DND-41 (cell line): Measurements from ENCODE around the gene PRKRIP1.

Experiments used
- ATAC-seq: fragments of 200-7000 bp; cut with Tn5 transposase; 3 replicates; pipeline ENCODE4 v1.9.1; 2021; ENCODE audit warnings: low read depth; ENCODE audit not compliant: insufficient read depth
- DNase-seq: peaks from one replicate; pipeline ENCODE4 v3.0.0-alpha.2; 2020
- H2AFZ ChIP-seq: 2 replicates; pipeline ENCODE4 v1.6.0; 2012; ENCODE audit warnings: low read depth, low read length
- H3K27ac ChIP-seq: 2 replicates; pipeline ENCODE4 v1.5.1; 2012; ENCODE audit warnings: low read length, inconsistent platforms
- H3K27me3 ChIP-seq: fragments of 200-600 bp; sonication (generic); 2 replicates; pipeline ENCODE4 v1.6.0; 2012; ENCODE audit warnings: low read length, mild to moderate bottlenecking, inconsistent platforms; ENCODE audit not compliant: insufficient read depth, poor library complexity
- H3K36me3 ChIP-seq: 2 replicates; pipeline ENCODE4 v1.5.1; 2012; ENCODE audit warnings: low read length, inconsistent platforms; ENCODE audit not compliant: insufficient read depth
- H3K4me1 ChIP-seq: 2 replicates; pipeline ENCODE4 v1.5.1; 2012; ENCODE audit warnings: mild to moderate bottlenecking, low read length; ENCODE audit not compliant: insufficient read depth
- H3K4me2 ChIP-seq: 2 replicates; pipeline ENCODE4 v1.6.0; 2012; ENCODE audit warnings: mild to moderate bottlenecking, moderate library complexity, low read length, inconsistent platforms; ENCODE audit not compliant: insufficient read depth
- H3K4me3 ChIP-seq, 2 experiments: fragments of 200-600 bp in 1 of 2; shearing (Covaris generic) in 1 of 2; 2 replicates each; pipeline ENCODE4 v1.5.1; 2012 to 2016; ENCODE audit warnings: inconsistent platforms in 2 of 2, low read length in 2 of 2, mild to moderate bottlenecking in 2 of 2, low read depth in 1 of 2, moderate library complexity in 1 of 2
- H3K79me2 ChIP-seq: 2 replicates; pipeline ENCODE4 v1.6.0; 2012; ENCODE audit warnings: low read length, inconsistent platforms; ENCODE audit not compliant: insufficient read depth
- H3K9ac ChIP-seq: 2 replicates; pipeline ENCODE4 v1.6.0; 2012; ENCODE audit warnings: low read depth, mild to moderate bottlenecking, inconsistent platforms, low read length, moderate library complexity
- H3K9me3 ChIP-seq: 2 replicates; pipeline ENCODE4 v1.5.1; 2012; ENCODE audit warnings: low read length, moderate library complexity, mild to moderate bottlenecking, inconsistent platforms; ENCODE audit not compliant: insufficient read depth, severe bottlenecking
- H4K20me1 ChIP-seq: 2 replicates; pipeline ENCODE4 v1.6.0; 2012; ENCODE audit warnings: low read length; ENCODE audit not compliant: insufficient read depth
- EZH2 ChIP-seq: IDR thresholded peaks from 3 replicates; pipeline ENCODE4 v1.6.1; 2012; ENCODE audit warnings: borderline replicate concordance, low read depth, mild to moderate bottlenecking, moderate library complexity, low read length, inconsistent platforms; ENCODE audit not compliant: severe bottlenecking
- TF ChIP-seq, protein P1 (sequence below): IDR thresholded peaks from 2 replicates; pipeline ENCODE4 v1.5.1; 2012; ENCODE audit warnings: borderline replicate concordance, low read length, moderate library complexity, mild to moderate bottlenecking; ENCODE audit not compliant: poor library complexity, severe bottlenecking; ENCODE audit errors: extremely low read depth

PRKRIP1 gene

DNA sequence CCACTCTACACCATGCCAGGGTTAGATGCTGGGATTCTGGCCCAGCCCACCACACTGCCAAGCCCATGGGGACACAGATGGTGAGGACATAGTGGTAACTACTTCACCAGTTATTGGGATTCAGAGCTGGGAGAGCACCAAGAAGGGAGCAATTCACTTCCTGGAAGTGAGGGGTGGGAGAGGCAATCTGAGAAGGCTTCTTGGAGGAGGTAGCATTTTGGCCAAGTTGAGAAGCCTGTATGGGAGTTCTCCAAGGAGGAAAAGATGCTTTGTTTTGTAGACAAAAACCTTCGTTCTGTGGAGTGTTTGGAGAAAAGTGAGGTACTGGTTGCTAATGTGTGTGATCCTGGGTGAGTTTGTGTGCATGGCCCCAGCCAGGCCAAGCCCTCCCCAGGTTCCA lies 3.8 kb upstream of the PRKRIP1 start:
- no peak overlapping the region for H3K4me2 ChIP-seq
- peaks cover 38% of the 10 kb centered on the region for H3K36me3 ChIP-seq
- no peak for TF ChIP-seq EZH2
- TF ChIP-seq, protein P1, sequence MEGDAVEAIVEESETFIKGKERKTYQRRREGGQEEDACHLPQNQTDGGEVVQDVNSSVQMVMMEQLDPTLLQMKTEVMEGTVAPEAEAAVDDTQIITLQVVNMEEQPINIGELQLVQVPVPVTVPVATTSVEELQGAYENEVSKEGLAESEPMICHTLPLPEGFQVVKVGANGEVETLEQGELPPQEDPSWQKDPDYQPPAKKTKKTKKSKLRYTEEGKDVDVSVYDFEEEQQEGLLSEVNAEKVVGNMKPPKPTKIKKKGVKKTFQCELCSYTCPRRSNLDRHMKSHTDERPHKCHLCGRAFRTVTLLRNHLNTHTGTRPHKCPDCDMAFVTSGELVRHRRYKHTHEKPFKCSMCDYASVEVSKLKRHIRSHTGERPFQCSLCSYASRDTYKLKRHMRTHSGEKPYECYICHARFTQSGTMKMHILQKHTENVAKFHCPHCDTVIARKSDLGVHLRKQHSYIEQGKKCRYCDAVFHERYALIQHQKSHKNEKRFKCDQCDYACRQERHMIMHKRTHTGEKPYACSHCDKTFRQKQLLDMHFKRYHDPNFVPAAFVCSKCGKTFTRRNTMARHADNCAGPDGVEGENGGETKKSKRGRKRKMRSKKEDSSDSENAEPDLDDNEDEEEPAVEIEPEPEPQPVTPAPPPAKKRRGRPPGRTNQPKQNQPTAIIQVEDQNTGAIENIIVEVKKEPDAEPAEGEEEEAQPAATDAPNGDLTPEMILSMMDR, result no peak
- DNase-seq (no peak), ATAC-seq (no peak)
- no peak overlapping the region for H3K4me3 ChIP-seq
- H3K4me1 ChIP-seq, result peaks cover 16% of the 10 kb centered on the region
- peaks cover 11% of the 10 kb centered on the region for H3K79me2 ChIP-seq
- no peaks in the 10 kb centered on the region for H3K9me3 ChIP-seq
- H3K27ac ChIP-seq, result no peak overlapping the region
- H4K20me1 ChIP-seq, result no peaks in the 10 kb centered on the region; the same call in 1 of the 2 replicates
- no peak overlapping the region for H2AFZ ChIP-seq
- H3K9ac ChIP-seq, result no peak overlapping the region
- H3K27me3 ChIP-seq, result no peaks in the 10 kb centered on the region

DNA sequence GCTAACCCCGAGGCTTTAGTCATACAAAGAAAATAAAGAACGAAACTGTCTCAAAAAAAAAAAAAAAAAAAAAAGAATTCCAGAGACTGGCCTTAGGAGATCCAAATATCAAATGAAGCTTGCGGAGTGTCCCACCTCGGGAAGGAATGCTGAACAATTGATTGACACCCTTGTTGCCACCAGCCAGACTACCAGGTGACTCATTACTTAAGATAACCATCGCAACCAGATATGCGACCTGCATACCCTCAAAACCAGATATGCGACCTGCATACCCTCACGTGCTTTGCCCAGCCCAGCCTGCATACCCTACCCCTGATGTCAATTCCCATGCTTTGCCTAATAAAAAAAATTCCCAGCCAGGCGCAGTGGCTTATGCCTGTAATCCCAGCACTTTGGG lies 2.7 kb upstream of the PRKRIP1 start:
- no peak overlapping the region for H3K9ac ChIP-seq
- TF ChIP-seq, protein P1, result no peak
- TF ChIP-seq EZH2, result no peak
- H3K27me3 ChIP-seq, result no peaks in the 10 kb centered on the region
- ATAC-seq (no peak), DNase-seq (no peak)
- H3K36me3 ChIP-seq, result peaks cover 33% of the 10 kb centered on the region
- H4K20me1 ChIP-seq, result no peaks in the 10 kb centered on the region; the same call in 1 of the 2 replicates
- H3K4me3 ChIP-seq, result no peak overlapping the region
- H3K9me3 ChIP-seq, result no peaks in the 10 kb centered on the region
- H2AFZ ChIP-seq, result no peak overlapping the region
- H3K27ac ChIP-seq, result no peak overlapping the region
- peaks cover 19% of the 10 kb centered on the region for H3K4me1 ChIP-seq
- H3K4me2 ChIP-seq, result no peak overlapping the region
- peaks cover 21% of the 10 kb centered on the region for H3K79me2 ChIP-seq

DNA sequence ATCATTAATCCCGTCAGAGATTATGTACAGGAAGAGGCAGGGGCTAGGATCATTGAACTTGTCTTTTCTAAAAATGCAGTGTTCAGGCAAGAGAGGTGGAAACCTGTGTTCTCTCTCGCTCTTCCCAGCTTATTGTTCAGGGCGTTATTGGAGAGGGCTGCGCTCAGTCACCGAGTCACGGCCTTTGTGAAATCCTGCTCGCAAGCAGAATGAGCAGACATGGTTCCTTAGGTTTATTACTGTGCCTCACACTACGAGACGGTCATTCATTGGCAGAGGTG lies 631 bp upstream of the PRKRIP1 start:
- DNase-seq, result no peak
- H3K27me3 ChIP-seq, result no peaks in the 10 kb centered on the region
- ATAC-seq, result no peak
- peak overlapping the region; percentile 27 for H3K27ac ChIP-seq
- no peaks in the 10 kb centered on the region; the same call in 1 of the 2 replicates for H4K20me1 ChIP-seq
- H3K4me1 ChIP-seq, result peaks cover 19% of the 10 kb centered on the region
- H3K79me2 ChIP-seq, result peaks cover 25% of the 10 kb centered on the region
- peaks cover 48% of the 10 kb centered on the region for H3K36me3 ChIP-seq
- H3K9ac ChIP-seq, result peak overlapping the region; percentile 86
- H2AFZ ChIP-seq, result peak overlapping the region; percentile 78
- no peaks in the 10 kb centered on the region for H3K9me3 ChIP-seq
- H3K4me2 ChIP-seq, result peak overlapping the region; percentile 97
- no peak for TF ChIP-seq EZH2
- TF ChIP-seq, protein P1, result no peak
- H3K4me3 ChIP-seq, result peak overlapping the region; percentile 89 to 95; a peak in 3 of 4 replicates

DNA sequence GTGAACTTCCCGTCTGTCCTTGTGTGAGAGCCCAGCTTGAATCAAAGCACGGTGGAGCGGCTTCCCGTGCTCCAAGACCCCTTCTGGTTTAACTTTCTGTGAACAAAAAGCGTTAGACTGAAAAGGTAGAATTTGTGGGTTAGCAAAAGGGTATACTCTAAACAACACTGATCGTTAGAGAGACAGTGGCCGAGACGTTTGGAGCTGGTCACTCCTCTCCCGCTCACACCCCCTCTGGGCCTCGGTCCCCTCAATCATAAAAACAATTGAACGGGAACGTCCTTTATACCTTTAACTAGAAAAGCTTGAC lies 502 bp downstream of the PRKRIP1 start:
- peak overlapping the region; percentile 78 for H3K27ac ChIP-seq
- peak overlapping the region; percentile 89 to 95 for H3K4me3 ChIP-seq
- H4K20me1 ChIP-seq, result no peaks in the 10 kb centered on the region; the same call in 1 of the 2 replicates
- H3K4me2 ChIP-seq, result peak overlapping the region; percentile 97
- no peak for ATAC-seq
- no peaks in the 10 kb centered on the region for H3K27me3 ChIP-seq
- H3K79me2 ChIP-seq, result peaks cover 25% of the 10 kb centered on the region
- H3K4me1 ChIP-seq, result peaks cover 19% of the 10 kb centered on the region
- H3K9me3 ChIP-seq, result no peaks in the 10 kb centered on the region
- peaks cover 50% of the 10 kb centered on the region for H3K36me3 ChIP-seq
- peak overlapping the region; percentile 85 for H2AFZ ChIP-seq
- DNase-seq, result no peak
- peak overlapping the region; percentile 86 for H3K9ac ChIP-seq
- no peak for TF ChIP-seq EZH2
- TF ChIP-seq, protein P1, result no peak
